ENCODE data around the gene POLR1B. TPM values are rescaled to one million over a fixed set of nuclear protein-coding genes. Genes with fewer than 3 reads are reported as not detected.
"Not testable (repeated sequence)": the region's sequence is repeated elsewhere in the genome, so short reads cannot be mapped to it uniquely, and the experiment has no call there.

The POLR1B gene
- total and polyA plus RNA-seq, 7 donors, result 6.5 to 22.8 (median 13.2) TPM

DNA sequence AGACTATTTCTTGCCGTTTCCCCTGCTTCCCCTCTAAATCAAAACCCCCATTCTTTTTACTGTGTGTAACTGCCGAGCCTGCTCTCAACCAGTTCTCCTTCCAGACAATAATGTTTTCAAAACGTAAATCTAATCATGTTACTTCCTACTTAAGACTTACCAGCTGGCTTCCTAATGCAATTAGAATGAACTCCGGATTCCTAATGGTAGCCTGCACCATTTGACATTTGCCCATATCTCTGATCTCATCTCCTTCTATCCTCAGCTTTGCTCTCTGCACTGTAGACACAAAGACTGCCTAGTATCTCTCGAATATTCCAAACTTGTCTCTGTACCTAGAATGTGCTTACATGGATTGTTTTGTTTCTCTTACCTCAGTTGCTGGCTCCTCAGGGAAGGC, 47.4 kb upstream of the POLR1B start:
- Histone ChIP-seq H3K27ac (peak overlapping the region; percentile 56), H3K4me3 (no peak overlapping the region), H3K4me1 (peaks cover 8% of the 10 kb centered on the region), H3K27me3 (ENCODE audit: insufficient read depth in 3 of 3, low read length in 2 of 3) (no peaks in the 10 kb centered on the region), H3K9me3 (no peaks in the 10 kb centered on the region), H3K36me3 (ENCODE audit: insufficient read depth in 1 of 2, low read depth in 1 of 2) (peaks cover 0 to 21% of the 10 kb centered on the region in 2 donors)
- DNase-seq, result no peak
- TF ChIP-seq, protein P1, sequence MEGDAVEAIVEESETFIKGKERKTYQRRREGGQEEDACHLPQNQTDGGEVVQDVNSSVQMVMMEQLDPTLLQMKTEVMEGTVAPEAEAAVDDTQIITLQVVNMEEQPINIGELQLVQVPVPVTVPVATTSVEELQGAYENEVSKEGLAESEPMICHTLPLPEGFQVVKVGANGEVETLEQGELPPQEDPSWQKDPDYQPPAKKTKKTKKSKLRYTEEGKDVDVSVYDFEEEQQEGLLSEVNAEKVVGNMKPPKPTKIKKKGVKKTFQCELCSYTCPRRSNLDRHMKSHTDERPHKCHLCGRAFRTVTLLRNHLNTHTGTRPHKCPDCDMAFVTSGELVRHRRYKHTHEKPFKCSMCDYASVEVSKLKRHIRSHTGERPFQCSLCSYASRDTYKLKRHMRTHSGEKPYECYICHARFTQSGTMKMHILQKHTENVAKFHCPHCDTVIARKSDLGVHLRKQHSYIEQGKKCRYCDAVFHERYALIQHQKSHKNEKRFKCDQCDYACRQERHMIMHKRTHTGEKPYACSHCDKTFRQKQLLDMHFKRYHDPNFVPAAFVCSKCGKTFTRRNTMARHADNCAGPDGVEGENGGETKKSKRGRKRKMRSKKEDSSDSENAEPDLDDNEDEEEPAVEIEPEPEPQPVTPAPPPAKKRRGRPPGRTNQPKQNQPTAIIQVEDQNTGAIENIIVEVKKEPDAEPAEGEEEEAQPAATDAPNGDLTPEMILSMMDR (IDR thresholded peaks at IDR 0.05), result no peak
- no peak for ATAC-seq
- 77 to 86% (median 84%) methylated on average over 5 of the region's 5 CpGs for WGBS, 3 donors
- intact Hi-C loops (cut with DNase I), result no loop called here

DNA sequence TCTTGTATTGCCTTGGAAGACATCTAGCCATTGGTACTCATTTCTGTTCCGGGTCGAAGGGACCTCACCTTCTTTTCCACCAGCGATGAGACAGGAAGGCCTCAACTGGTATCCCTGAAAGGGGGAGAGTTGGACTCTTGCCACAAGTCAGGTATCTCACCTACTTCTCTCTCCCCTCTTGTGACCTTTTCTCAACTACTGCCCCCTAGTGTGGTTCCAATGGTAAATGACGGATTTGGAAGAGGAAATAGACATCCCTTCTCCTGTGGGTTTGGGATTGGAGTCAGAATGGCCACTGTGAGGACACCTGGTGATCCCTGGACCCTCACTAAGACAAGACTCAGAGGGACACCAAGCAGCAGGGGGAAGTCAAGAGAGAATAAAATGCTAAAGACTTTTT, 46.4 kb upstream of the POLR1B start:
- H3K27ac ChIP-seq; DNase-seq; H3K4me3 ChIP-seq; H3K4me1 ChIP-seq; intact Hi-C loops (cut with DNase I); H3K27me3 ChIP-seq (ENCODE audit: insufficient read depth in 3 of 3, low read length in 2 of 3); H3K9me3 ChIP-seq; ATAC-seq: not testable (repeated sequence)
- H3K36me3 ChIP-seq (ENCODE audit: insufficient read depth in 1 of 2, low read depth in 1 of 2), result peaks cover 0 to 21% of the 10 kb centered on the region in 2 donors
- 73 to 94% (median 91%) methylated on average over 4 of the region's 4 CpGs for WGBS, 3 donors

DNA sequence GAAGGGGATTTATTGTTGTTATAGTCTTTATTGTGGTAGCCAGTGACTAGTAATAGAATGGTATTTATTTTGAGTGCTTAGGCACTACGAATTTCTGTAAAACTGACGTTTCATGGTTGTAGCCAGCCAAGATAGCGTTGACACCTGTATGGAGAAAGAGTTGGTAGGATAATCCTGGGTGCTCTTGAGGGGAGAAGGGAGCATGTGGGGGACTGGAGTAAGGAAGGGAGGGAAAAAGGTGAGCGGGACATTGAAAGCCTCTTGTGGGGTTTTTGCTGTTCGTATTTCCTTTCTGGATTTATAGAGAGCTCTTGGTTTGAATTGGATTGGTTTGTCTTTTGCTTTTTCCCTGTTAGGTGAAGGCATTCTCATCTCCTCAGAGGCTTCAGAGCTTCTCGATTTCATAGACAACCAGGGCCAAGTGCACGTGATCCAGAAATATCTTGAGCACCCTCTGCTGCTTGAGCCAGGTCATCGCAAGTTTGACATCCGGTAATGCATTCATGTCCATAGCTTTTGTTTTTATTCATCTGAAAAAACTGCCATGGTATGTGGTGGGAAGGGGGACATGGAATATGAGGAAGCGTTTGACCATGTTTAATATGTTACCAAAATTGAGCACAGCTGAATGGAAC, 41.3 kb upstream of the POLR1B start:
- H3K9me3 ChIP-seq; intact Hi-C loops (cut with DNase I); H3K4me3 ChIP-seq; H3K4me1 ChIP-seq; H3K27ac ChIP-seq; H3K27me3 ChIP-seq (ENCODE audit: insufficient read depth in 3 of 3, low read length in 2 of 3): not testable (repeated sequence)
- ATAC-seq (peak; percentile 65 to 89 (median 80)), DNase-seq (peak in 1 of 2 donors; percentile 54)
- H3K36me3 ChIP-seq (ENCODE audit: insufficient read depth in 1 of 2, low read depth in 1 of 2), result peaks cover 0 to 27% of the 10 kb centered on the region in 2 donors
- 46 to 64% (median 51%) methylated on average over 6 to 9 of the region's 10 CpGs for WGBS, 3 donors
- TF ChIP-seq, protein P1 (IDR thresholded peaks at IDR 0.05), result peak; percentile 44

DNA sequence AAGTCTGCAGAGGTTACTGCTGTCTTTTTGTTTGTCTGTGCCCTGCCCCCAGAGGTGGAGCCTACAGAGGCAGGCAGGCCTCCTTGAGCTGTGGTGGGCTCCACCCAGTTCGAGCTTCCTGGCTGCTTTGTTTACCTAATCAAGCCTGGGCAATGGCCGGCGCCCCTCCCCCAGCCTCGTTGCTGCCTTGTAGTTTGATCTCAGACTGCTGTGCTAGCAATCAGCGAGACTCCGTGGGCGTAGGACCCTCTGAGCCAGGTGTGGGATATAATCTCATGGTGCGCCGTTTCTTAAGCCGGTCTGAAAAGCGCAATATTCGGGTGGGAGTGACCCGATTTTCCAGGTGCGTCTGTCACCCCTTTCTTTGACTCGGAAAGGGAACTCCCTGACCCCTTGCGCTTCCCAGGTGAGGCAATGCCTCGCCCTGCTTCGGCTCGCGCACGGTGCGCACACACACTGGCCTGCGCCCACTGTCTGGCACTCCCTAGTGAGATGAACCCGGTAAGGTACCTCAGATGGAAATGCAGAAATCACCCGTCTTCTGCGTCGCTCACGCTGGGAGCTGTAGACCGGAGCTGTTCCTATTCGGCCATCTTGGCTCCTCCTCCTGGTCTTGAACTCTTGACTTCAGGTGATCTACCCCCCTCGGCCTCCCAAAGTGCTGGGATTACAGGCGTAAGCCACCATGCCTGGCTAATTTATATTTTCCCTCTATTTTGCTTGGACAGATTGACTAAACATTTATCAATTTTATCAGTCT, 32.8 kb upstream of the POLR1B start:
- H3K4me1 ChIP-seq; H3K9me3 ChIP-seq; H3K27ac ChIP-seq; H3K4me3 ChIP-seq; intact Hi-C loops (cut with DNase I); ATAC-seq; DNase-seq; H3K27me3 ChIP-seq (ENCODE audit: insufficient read depth in 3 of 3, low read length in 2 of 3): not testable (repeated sequence)
- WGBS, 3 donors, result 91 to 95% (median 92%) methylated on average over 14 to 30 of the region's 32 CpGs
- peaks cover 0 to 14% of the 10 kb centered on the region in 2 donors for H3K36me3 ChIP-seq (ENCODE audit: insufficient read depth in 1 of 2, low read depth in 1 of 2)

DNA sequence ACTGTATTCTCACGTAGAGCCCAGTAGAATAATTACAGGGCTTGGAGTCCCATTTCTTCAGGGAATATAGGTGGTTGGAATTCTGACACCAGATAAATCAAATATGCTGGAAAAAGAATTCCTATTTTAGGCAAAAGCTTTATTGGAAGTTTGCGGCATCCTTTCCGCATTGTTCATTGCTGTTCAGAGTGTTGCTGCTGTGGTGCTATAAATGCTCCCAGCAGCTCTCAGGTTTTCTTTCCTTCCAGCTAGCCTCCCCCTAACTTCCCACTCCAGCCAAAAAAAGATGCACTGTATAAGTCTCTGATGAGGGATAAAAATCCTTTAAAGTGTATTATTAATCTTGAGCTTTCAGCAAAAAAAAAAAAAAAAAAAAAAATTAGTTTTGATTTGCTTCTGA, 25.5 kb upstream of the POLR1B start:
- H3K36me3 ChIP-seq (ENCODE audit: insufficient read depth in 1 of 2, low read depth in 1 of 2), result peaks cover 5 to 44% of the 10 kb centered on the region in 2 donors
- WGBS, 3 donors, result 96 to 100% (median 100%) methylated on average over 3 of the region's 3 CpGs
- DNase-seq (no peak), ATAC-seq (no peak)
- TF ChIP-seq, protein P1 (IDR thresholded peaks at IDR 0.05), result no peak
- no peak overlapping the region for H3K4me3 ChIP-seq
- H3K4me1 ChIP-seq, result no peaks in the 10 kb centered on the region
- H3K27ac ChIP-seq, result no peak overlapping the region
- intact Hi-C loops (cut with DNase I), result no loop called here
- H3K9me3 ChIP-seq, result no peaks in the 10 kb centered on the region
- H3K27me3 ChIP-seq (ENCODE audit: insufficient read depth in 3 of 3, low read length in 2 of 3), result no peaks in the 10 kb centered on the region

Data from psoas muscle (tissue), 8 donors.